ENCODE data around the gene AQP9. TPM values are rescaled to one million over a fixed set of nuclear protein-coding genes. Genes with fewer than 3 reads are reported as not detected.
"Not testable (repeated sequence)": the region's sequence is repeated elsewhere in the genome, so short reads cannot be mapped to it uniquely, and the experiment has no call there.

Gene AQP9
- total RNA-seq: 0.07 TPM in 1 of 2 replicates, not detected in the other

DNA sequence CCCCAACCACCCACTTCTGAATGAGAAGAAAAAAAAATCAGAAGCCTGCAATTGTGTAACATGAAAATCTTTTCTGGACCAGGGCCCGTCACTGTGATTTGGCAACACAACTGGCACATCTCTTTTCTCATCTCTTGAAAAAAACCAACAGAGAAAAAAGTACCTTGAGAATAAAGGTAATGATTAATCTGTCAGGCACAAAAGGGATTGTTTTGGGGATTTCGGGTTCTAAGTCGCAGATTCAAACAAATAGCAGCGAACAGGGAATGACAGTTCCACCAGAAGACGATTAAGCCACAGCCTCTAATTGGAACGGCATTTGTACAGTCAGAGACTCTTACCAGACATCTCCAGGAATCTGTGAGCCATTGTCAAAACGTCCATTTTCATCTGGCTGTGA lies at the start of gene AQP9:
Gene AQP9, plus strand, starts transcription at position 276 of the 400 bp plus-strand sequence. CDS start 185 bp downstream, outside the sequence.
- H3K27me3 Mint-ChIP-seq (ENCODE audit: insufficient read depth): peaks cover 4% of the 10 kb centered on the region
- no peaks in the 10 kb centered on the region for H3K4me1 Mint-ChIP-seq (ENCODE audit: low read depth)
- DNase-seq (ENCODE audit: low spot score): no peak
- no peak within 1 kb of the TSS for H3K27ac Mint-ChIP-seq
- no peak within 1 kb of the TSS for H3K4me3 Mint-ChIP-seq
- no peaks in the 10 kb centered on the region for H3K9me3 Mint-ChIP-seq
- no peaks in the 10 kb centered on the region for H3K36me3 Mint-ChIP-seq (ENCODE audit: low read depth)
- intact Hi-C loops (cut with micrococcal nuclease): no loop called here

GRCh38 chr15:58095415-58095814 lies 42.8 kb upstream of the AQP9 start:
- no peak for DNase-seq (ENCODE audit: low spot score)
- Mint-ChIP-seq H3K4me1 (ENCODE audit: low read depth) (no peaks in the 10 kb centered on the region), H3K27ac (no peak overlapping the region), H3K36me3 (ENCODE audit: low read depth) (no peaks in the 10 kb centered on the region), H3K27me3 (ENCODE audit: insufficient read depth) (peaks cover 34% of the 10 kb centered on the region), H3K4me3 (no peak overlapping the region), H3K9me3 (no peaks in the 10 kb centered on the region)
- intact Hi-C loops (cut with micrococcal nuclease): no loop called here

- no peak overlapping the region for H3K27ac Mint-ChIP-seq
- DNase-seq (ENCODE audit: low spot score): no peak
- no peaks in the 10 kb centered on the region for H3K4me1 Mint-ChIP-seq (ENCODE audit: low read depth)
- H3K9me3 Mint-ChIP-seq: no peaks in the 10 kb centered on the region
- intact Hi-C loops (cut with micrococcal nuclease): no loop called here
- H3K4me3 Mint-ChIP-seq: no peak overlapping the region
- H3K36me3 Mint-ChIP-seq (ENCODE audit: low read depth): no peaks in the 10 kb centered on the region
- H3K27me3 Mint-ChIP-seq (ENCODE audit: insufficient read depth): peaks cover 39% of the 10 kb centered on the region
Observed at GRCh38 chr15:58096529-58097084, 41.6 kb upstream of the AQP9 start.

DNA sequence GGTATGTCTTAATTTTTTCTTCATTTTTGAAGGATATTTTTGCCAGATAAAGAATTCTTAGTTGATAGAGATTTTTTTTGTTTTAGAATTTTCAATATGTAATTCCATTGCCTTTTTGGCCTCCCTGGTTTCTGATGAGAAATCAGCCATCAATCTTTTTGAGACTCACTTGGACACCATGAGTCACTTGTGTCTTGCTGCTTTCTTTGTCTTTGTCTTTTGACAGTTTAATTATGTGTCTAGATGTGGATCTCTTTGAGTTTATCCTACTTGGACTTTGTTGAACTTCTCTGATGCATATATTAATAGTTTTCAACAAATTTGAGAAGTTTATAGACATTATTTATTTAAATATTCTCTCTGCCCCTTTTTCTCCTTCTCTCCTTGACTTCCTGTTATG lies 34.7 kb upstream of the AQP9 start:
- Mint-ChIP-seq H3K4me3 (no peak overlapping the region), H3K27me3 (ENCODE audit: insufficient read depth) (peaks cover 37% of the 10 kb centered on the region), H3K36me3 (ENCODE audit: low read depth) (no peaks in the 10 kb centered on the region), H3K27ac (no peak overlapping the region), H3K9me3 (no peaks in the 10 kb centered on the region), H3K4me1 (ENCODE audit: low read depth) (no peaks in the 10 kb centered on the region)
- intact Hi-C loops (cut with micrococcal nuclease): no loop called here
- no peak for DNase-seq (ENCODE audit: low spot score)

DNA sequence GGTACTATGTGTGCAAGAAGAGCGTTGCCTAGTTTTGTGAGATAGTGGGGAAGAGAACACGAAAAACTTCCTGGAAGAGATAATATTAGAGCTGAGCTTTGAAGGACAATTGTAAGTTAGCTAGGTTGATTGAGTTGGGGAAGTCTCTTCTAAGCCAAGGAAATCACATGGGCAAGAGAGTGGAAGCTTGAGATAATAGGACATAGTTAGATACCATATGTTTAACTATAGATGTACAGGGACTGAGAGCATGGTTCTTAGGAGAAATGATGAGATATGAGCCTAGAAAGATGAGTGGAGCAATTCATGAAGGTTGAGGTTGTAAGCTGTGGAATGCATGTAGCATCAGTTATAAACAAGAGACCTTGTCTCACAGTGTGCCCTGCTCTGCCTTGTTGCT lies 30.1 kb upstream of the AQP9 start:
- intact Hi-C loops (cut with micrococcal nuclease): no loop called here
- no peaks in the 10 kb centered on the region for H3K36me3 Mint-ChIP-seq (ENCODE audit: low read depth)
- no peak overlapping the region for H3K4me3 Mint-ChIP-seq
- no peaks in the 10 kb centered on the region for H3K9me3 Mint-ChIP-seq
- H3K27ac Mint-ChIP-seq: no peak overlapping the region
- no peaks in the 10 kb centered on the region for H3K4me1 Mint-ChIP-seq (ENCODE audit: low read depth)
- H3K27me3 Mint-ChIP-seq (ENCODE audit: insufficient read depth): peaks cover 13% of the 10 kb centered on the region
- DNase-seq (ENCODE audit: low spot score): no peak

DNA sequence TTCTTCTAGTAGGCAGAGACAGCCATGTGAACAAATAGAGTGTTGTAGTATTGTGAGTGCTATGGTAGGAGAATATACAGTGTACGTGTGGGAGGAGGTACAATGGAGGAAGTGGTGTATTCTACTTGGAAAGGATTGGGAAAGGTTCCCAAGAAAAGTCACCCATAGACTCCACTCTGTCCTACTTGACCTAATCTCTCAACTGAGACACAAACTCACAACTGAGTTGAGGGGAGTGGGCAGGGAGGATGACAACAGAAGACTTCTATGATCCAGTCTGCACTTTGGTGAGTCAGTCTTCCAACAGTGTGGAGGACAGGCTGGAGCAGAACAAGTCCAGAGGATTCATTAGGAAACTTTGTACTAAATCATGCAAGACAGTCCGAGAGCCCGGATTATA lies 28.8 kb upstream of the AQP9 start:
- intact Hi-C loops (cut with micrococcal nuclease): no loop called here

GRCh38 chr15:58110999-58111717 lies 27.0 kb upstream of the AQP9 start:
- intact Hi-C loops (cut with micrococcal nuclease): no loop called here
- no peak overlapping the region for H3K27ac Mint-ChIP-seq
- no peaks in the 10 kb centered on the region for H3K4me1 Mint-ChIP-seq (ENCODE audit: low read depth)
- DNase-seq (ENCODE audit: low spot score): no peak
- no peak overlapping the region for H3K4me3 Mint-ChIP-seq
- H3K36me3 Mint-ChIP-seq (ENCODE audit: low read depth): no peaks in the 10 kb centered on the region
- H3K9me3 Mint-ChIP-seq: no peaks in the 10 kb centered on the region
- peaks cover 13% of the 10 kb centered on the region for H3K27me3 Mint-ChIP-seq (ENCODE audit: insufficient read depth)

More for the DNA sequence above, 28.8 kb upstream of the AQP9 start:
- H3K9me3 Mint-ChIP-seq: no peaks in the 10 kb centered on the region
- H3K4me3 Mint-ChIP-seq: no peak overlapping the region
- peaks cover 7% of the 10 kb centered on the region for H3K27me3 Mint-ChIP-seq (ENCODE audit: insufficient read depth)
- no peak overlapping the region for H3K27ac Mint-ChIP-seq
- DNase-seq (ENCODE audit: low spot score): no peak
- H3K36me3 Mint-ChIP-seq (ENCODE audit: low read depth): no peaks in the 10 kb centered on the region
- no peaks in the 10 kb centered on the region for H3K4me1 Mint-ChIP-seq (ENCODE audit: low read depth)

DNA sequence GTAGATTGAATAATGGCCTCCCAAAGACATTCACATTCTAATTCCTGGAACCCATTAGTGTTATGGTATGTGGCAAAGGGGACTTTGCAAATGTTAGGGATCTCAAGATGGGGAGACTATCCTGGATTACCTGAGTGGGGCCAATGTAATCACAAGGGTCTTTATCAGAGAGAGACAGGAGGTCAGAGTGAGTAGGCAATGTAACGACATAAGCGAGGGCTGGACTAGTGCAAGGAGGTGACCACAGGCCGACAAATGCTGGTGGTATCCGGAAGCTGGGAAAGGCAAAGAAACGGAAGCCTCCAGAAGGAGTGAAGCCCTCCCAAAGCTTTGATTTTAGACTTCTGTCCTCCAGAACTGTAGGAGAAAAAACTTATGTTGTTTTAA lies 26.5 kb upstream of the AQP9 start:
- no peak overlapping the region for H3K27ac Mint-ChIP-seq

DNA sequence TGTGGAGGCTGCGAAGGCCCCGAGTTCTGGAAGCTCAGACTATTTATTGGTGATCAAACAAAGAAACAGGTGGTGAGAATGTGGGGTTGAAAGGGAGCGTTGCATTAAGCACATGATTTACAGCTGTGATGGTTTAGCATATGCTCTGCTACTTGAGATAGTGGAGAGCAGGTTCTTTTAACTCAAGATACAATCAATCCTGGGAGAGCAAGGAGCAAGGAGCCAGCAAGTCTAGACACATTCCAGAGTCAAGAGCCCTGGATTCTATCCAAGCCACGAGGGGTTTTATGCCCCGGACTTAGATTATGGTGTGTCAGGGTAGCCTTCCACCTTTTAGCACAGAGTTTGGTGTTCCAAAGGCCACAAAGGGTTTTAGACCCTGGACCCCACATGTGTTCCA lies 24.8 kb upstream of the AQP9 start:
- H3K36me3 Mint-ChIP-seq (ENCODE audit: low read depth); H3K9me3 Mint-ChIP-seq; intact Hi-C loops (cut with micrococcal nuclease); DNase-seq (ENCODE audit: low spot score); H3K4me3 Mint-ChIP-seq; H3K4me1 Mint-ChIP-seq (ENCODE audit: low read depth); H3K27ac Mint-ChIP-seq: not testable (repeated sequence)
- H3K27me3 Mint-ChIP-seq (ENCODE audit: insufficient read depth): peaks cover 15% of the 10 kb centered on the region

More for the DNA sequence above, 26.5 kb upstream of the AQP9 start:
- no peak for DNase-seq (ENCODE audit: low spot score)
- Mint-ChIP-seq H3K4me1 (ENCODE audit: low read depth) (no peaks in the 10 kb centered on the region), H3K36me3 (ENCODE audit: low read depth) (no peaks in the 10 kb centered on the region), H3K27me3 (ENCODE audit: insufficient read depth) (peaks cover 13% of the 10 kb centered on the region), H3K4me3 (no peak overlapping the region), H3K9me3 (no peaks in the 10 kb centered on the region)
- intact Hi-C loops (cut with micrococcal nuclease): no loop called here

DNA sequence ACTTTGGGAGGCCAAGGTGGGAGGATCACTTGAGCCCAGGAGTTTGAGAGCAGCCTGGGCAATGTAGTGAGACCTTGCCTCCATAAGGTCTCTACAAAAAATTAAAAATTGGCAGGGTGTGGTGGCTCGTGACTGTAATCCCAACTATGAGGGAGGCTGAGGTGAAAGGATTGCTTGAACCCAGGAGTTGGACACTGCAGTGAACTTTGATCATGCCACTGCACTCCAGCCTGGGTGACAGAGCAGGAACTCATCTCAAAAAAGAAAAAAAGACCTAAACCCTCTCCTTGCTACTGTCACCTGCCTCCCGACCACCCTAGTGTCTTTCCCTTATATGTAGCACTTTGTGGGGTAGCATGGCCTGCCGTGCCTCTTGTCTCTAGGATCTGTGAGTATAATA lies 23.8 kb upstream of the AQP9 start:
- H3K27ac Mint-ChIP-seq: no peak overlapping the region
- no peak overlapping the region for H3K4me3 Mint-ChIP-seq
- peaks cover 15% of the 10 kb centered on the region for H3K27me3 Mint-ChIP-seq (ENCODE audit: insufficient read depth)
- intact Hi-C loops (cut with micrococcal nuclease): no loop called here
- no peaks in the 10 kb centered on the region for H3K4me1 Mint-ChIP-seq (ENCODE audit: low read depth)
- DNase-seq (ENCODE audit: low spot score): no peak
- no peaks in the 10 kb centered on the region for H3K9me3 Mint-ChIP-seq
- no peaks in the 10 kb centered on the region for H3K36me3 Mint-ChIP-seq (ENCODE audit: low read depth)

- no peaks in the 10 kb centered on the region for H3K9me3 Mint-ChIP-seq
- no peak for DNase-seq (ENCODE audit: low spot score)
- peaks cover 15% of the 10 kb centered on the region for H3K27me3 Mint-ChIP-seq (ENCODE audit: insufficient read depth)
- no peak overlapping the region for H3K4me3 Mint-ChIP-seq
- no peaks in the 10 kb centered on the region for H3K36me3 Mint-ChIP-seq (ENCODE audit: low read depth)
- intact Hi-C loops (cut with micrococcal nuclease): no loop called here
- H3K27ac Mint-ChIP-seq: no peak overlapping the region
- no peaks in the 10 kb centered on the region for H3K4me1 Mint-ChIP-seq (ENCODE audit: low read depth)
Observed at GRCh38 chr15:58114812-58115211, 23.4 kb upstream of the AQP9 start.

GRCh38 chr15:58115692-58116091 lies 22.5 kb upstream of the AQP9 start:
- no peaks in the 10 kb centered on the region for H3K9me3 Mint-ChIP-seq
- DNase-seq (ENCODE audit: low spot score): no peak
- peaks cover 15% of the 10 kb centered on the region for H3K27me3 Mint-ChIP-seq (ENCODE audit: insufficient read depth)
- no peaks in the 10 kb centered on the region for H3K36me3 Mint-ChIP-seq (ENCODE audit: low read depth)
- no peak overlapping the region for H3K27ac Mint-ChIP-seq
- intact Hi-C loops (cut with micrococcal nuclease): no loop called here
- no peak overlapping the region for H3K4me3 Mint-ChIP-seq
- no peaks in the 10 kb centered on the region for H3K4me1 Mint-ChIP-seq (ENCODE audit: low read depth)

- Mint-ChIP-seq H3K4me3 (no peak overlapping the region), H3K4me1 (ENCODE audit: low read depth) (no peaks in the 10 kb centered on the region), H3K9me3 (no peaks in the 10 kb centered on the region), H3K27ac (no peak overlapping the region), H3K27me3 (ENCODE audit: insufficient read depth) (peaks cover 13% of the 10 kb centered on the region), H3K36me3 (ENCODE audit: low read depth) (no peaks in the 10 kb centered on the region)
- intact Hi-C loops (cut with micrococcal nuclease): no loop called here
- DNase-seq (ENCODE audit: low spot score): no peak
Observed at GRCh38 chr15:58117619-58118018, 20.6 kb upstream of the AQP9 start.

- H3K27ac Mint-ChIP-seq: no peak overlapping the region
- no peaks in the 10 kb centered on the region for H3K9me3 Mint-ChIP-seq
- intact Hi-C loops (cut with micrococcal nuclease): no loop called here
- peaks cover 12% of the 10 kb centered on the region for H3K27me3 Mint-ChIP-seq (ENCODE audit: insufficient read depth)
- H3K4me3 Mint-ChIP-seq: no peak overlapping the region
- no peaks in the 10 kb centered on the region for H3K36me3 Mint-ChIP-seq (ENCODE audit: low read depth)
- H3K4me1 Mint-ChIP-seq (ENCODE audit: low read depth): no peaks in the 10 kb centered on the region
- no peak for DNase-seq (ENCODE audit: low spot score)
Observed at GRCh38 chr15:58118272-58118671, 19.9 kb upstream of the AQP9 start.
